Neural cell (in vitro differentiated cells): ENCODE measurements around the gene KCTD10.

ENCODE experiments used
- CTCF ChIP-seq: fragments of 450-650 bp; IDR thresholded peaks from 2 replicates; pipeline ENCODE4 v1.5.1; 2014; ENCODE audit warnings: antibody characterized with exemption, mild to moderate bottlenecking, moderate library complexity; ENCODE audit not compliant: poor library complexity, severe bottlenecking
- EP300 ChIP-seq: fragments of 450-650 bp; conservative IDR thresholded peaks from 2 replicates; pipeline ENCODE4 v1.6.1; 2014; ENCODE audit warnings: antibody characterized with exemption, mild to moderate bottlenecking, moderate library complexity; ENCODE audit not compliant: poor library complexity, severe bottlenecking
- EZH2 ChIP-seq: fragments of 200-600, 300-800 bp; shearing (Covaris generic), sonication (generic); IDR thresholded peaks from 2 replicates; pipeline ENCODE4 v1.6.1; 2014; ENCODE audit warnings: antibody characterized with exemption, low read length, borderline replicate concordance, mild to moderate bottlenecking; ENCODE audit not compliant: insufficient read depth, poor library complexity, severe bottlenecking
- POLR2AphosphoS5 ChIP-seq: IDR thresholded peaks from 2 replicates; pipeline ENCODE4 v1.6.1; 2012
- RAD21 ChIP-seq: fragments of 450-650 bp; conservative IDR thresholded peaks from 2 replicates; pipeline ENCODE4 v1.6.1; 2014; ENCODE audit warnings: antibody characterized with exemption, mild to moderate bottlenecking, moderate library complexity
- SMC3 ChIP-seq: fragments of 450-650 bp; conservative IDR thresholded peaks from 2 replicates; pipeline ENCODE4 v1.6.1; 2014; ENCODE audit warnings: antibody characterized with exemption, mild to moderate bottlenecking, moderate library complexity; ENCODE audit not compliant: poor library complexity
- TAF1 ChIP-seq: IDR thresholded peaks from 2 replicates; pipeline ENCODE4 v1.6.1; 2012; ENCODE audit warnings: low read depth
- TF ChIP-seq, protein P1 (sequence below): IDR thresholded peaks from 2 replicates; pipeline ENCODE4 v1.6.1; 2012; ENCODE audit warnings: borderline replicate concordance

DNA sequence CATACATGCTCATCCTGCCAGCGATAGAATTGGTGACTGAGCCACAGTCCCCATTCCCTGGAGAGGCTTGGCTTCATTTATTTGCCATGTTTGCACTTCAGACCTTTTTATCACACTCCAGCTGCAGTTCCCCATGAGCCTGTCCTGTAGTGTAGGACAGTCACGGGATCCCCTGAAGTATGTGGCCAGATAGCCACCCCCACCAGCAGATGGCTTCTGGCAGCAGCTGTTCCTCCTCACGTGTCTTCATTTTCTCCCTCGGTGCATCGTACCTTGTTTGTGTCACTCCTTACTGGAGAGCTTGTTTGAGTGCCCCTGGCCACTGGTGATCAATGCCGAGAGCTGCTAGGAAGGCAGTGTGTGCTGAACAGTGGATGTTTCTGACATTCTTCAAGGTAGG, 40.5 kb upstream of the KCTD10 start:
- TF ChIP-seq CTCF (no peak), POLR2AphosphoS5 (no peak), RAD21 (no peak), EP300 (no peak), TAF1 (no peak), EZH2 (no peak), SMC3 (no peak)
- TF ChIP-seq, protein P1, sequence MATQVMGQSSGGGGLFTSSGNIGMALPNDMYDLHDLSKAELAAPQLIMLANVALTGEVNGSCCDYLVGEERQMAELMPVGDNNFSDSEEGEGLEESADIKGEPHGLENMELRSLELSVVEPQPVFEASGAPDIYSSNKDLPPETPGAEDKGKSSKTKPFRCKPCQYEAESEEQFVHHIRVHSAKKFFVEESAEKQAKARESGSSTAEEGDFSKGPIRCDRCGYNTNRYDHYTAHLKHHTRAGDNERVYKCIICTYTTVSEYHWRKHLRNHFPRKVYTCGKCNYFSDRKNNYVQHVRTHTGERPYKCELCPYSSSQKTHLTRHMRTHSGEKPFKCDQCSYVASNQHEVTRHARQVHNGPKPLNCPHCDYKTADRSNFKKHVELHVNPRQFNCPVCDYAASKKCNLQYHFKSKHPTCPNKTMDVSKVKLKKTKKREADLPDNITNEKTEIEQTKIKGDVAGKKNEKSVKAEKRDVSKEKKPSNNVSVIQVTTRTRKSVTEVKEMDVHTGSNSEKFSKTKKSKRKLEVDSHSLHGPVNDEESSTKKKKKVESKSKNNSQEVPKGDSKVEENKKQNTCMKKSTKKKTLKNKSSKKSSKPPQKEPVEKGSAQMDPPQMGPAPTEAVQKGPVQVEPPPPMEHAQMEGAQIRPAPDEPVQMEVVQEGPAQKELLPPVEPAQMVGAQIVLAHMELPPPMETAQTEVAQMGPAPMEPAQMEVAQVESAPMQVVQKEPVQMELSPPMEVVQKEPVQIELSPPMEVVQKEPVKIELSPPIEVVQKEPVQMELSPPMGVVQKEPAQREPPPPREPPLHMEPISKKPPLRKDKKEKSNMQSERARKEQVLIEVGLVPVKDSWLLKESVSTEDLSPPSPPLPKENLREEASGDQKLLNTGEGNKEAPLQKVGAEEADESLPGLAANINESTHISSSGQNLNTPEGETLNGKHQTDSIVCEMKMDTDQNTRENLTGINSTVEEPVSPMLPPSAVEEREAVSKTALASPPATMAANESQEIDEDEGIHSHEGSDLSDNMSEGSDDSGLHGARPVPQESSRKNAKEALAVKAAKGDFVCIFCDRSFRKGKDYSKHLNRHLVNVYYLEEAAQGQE = no peak
